Measurements from ENCODE around the gene KIF26A.

The KIF26A gene

DNA sequence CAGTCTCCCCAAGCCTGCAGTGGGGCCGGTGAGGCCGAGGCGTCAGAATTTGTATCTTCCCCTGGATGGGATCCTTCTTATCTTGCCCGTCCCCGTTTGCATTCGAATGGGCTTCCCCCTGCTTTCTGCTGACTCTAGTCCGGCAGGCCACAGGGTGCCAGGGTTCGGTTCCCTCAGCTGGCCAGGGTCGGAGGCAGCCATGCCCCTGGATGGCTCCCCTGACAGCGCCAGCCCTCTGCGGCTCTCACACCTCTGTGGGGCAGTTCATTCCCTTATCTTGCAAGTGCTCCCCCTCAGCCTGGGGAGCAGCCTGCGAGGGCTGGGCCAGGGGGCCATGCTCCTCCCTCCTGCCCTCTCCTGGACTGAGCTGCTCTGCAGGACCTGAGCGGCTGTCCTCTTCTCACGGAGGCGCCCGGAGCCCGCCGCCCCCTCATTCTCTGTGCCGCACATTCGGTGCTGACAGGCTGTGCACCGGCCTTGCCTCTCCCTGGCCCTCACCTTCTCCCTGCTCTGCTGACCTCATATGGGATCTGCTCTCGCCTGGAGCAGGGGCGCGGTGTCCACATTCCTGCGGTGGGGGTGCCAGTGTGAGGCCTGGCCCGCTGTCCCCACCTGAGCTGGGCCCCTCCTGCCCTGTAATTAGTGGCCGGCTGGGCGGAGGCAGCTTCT lies 32.8 kb downstream of the KIF26A start:
- TF ChIP-seq MYC (IDR thresholded peaks at IDR 0.05; ENCODE audit: low read depth, low read length) (no peak), POLR2A (IDR thresholded peaks at IDR 0.05; ENCODE audit: extremely low read depth, insufficient read length) (no peak)
- TF ChIP-seq, protein P1, sequence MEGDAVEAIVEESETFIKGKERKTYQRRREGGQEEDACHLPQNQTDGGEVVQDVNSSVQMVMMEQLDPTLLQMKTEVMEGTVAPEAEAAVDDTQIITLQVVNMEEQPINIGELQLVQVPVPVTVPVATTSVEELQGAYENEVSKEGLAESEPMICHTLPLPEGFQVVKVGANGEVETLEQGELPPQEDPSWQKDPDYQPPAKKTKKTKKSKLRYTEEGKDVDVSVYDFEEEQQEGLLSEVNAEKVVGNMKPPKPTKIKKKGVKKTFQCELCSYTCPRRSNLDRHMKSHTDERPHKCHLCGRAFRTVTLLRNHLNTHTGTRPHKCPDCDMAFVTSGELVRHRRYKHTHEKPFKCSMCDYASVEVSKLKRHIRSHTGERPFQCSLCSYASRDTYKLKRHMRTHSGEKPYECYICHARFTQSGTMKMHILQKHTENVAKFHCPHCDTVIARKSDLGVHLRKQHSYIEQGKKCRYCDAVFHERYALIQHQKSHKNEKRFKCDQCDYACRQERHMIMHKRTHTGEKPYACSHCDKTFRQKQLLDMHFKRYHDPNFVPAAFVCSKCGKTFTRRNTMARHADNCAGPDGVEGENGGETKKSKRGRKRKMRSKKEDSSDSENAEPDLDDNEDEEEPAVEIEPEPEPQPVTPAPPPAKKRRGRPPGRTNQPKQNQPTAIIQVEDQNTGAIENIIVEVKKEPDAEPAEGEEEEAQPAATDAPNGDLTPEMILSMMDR (IDR thresholded peaks at IDR 0.05; ENCODE audit: low read depth, low read length): no peak
- TF ChIP-seq, protein P2, sequence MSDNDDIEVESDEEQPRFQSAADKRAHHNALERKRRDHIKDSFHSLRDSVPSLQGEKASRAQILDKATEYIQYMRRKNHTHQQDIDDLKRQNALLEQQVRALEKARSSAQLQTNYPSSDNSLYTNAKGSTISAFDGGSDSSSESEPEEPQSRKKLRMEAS (IDR thresholded peaks at IDR 0.05; ENCODE audit: low read depth, low read length): no peak
- no peak for DNase-seq (ENCODE audit: low read depth)
- H3K4me3 ChIP-seq (ENCODE audit: low read depth, low read length): no peak overlapping the region

DNA sequence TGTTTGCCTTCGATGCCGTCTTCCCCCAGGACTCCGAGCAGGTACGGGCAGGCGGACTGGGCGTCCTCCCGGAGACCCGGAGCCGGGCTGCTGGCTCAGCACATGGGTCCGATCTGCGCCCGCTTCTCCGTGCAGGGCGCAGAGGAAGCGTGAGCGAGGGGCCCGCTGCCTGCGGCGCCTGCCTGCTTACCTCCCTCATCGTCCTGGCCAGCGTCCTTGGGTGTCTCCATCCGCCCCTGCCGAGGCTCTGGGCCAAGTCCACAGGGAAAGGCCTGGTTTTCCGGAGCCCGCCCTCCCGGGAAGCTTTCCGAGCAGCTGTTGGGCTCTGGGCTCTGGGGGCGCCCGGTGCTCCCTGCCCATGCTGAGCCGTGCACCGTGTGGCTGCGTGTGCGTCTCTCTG lies 33.5 kb downstream of the KIF26A start:
- H3K4me3 ChIP-seq (ENCODE audit: low read depth, low read length): no peak overlapping the region
- TF ChIP-seq, protein P1 (IDR thresholded peaks at IDR 0.05; ENCODE audit: low read depth, low read length): no peak
- TF ChIP-seq POLR2A (IDR thresholded peaks at IDR 0.05; ENCODE audit: extremely low read depth, insufficient read length) (no peak), MYC (IDR thresholded peaks at IDR 0.05; ENCODE audit: low read depth, low read length) (no peak)
- TF ChIP-seq, protein P2 (IDR thresholded peaks at IDR 0.05; ENCODE audit: low read depth, low read length): no peak
- no peak for DNase-seq (ENCODE audit: low read depth)

DNA sequence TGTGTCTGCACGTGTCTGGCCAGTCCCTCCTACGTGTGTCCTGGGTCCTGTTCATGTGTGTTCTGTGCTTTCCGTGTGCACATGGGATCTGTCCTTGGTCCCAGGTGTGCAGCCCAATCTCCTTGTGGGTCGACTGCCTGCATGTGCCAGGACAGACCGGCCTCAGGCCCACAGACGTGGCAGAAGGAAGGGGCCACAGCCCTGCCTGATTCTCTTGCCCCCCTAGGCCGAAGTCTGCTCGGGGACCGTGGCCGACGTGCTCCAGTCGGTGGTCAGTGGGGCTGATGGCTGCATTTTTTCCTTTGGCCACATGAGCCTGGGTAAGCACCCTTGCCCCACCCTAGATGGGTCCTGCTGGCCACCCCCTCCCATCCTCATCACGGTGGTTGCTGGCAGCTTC lies 34.0 kb downstream of the KIF26A start:
- no peak for DNase-seq (ENCODE audit: low read depth)
- no peak overlapping the region for H3K4me3 ChIP-seq (ENCODE audit: low read depth, low read length)
- TF ChIP-seq POLR2A (IDR thresholded peaks at IDR 0.05; ENCODE audit: extremely low read depth, insufficient read length): no peak
- TF ChIP-seq, protein P2 (IDR thresholded peaks at IDR 0.05; ENCODE audit: low read depth, low read length): no peak
- no peak for TF ChIP-seq MYC (IDR thresholded peaks at IDR 0.05; ENCODE audit: low read depth, low read length)
- TF ChIP-seq, protein P1 (IDR thresholded peaks at IDR 0.05; ENCODE audit: low read depth, low read length): no peak

DNA sequence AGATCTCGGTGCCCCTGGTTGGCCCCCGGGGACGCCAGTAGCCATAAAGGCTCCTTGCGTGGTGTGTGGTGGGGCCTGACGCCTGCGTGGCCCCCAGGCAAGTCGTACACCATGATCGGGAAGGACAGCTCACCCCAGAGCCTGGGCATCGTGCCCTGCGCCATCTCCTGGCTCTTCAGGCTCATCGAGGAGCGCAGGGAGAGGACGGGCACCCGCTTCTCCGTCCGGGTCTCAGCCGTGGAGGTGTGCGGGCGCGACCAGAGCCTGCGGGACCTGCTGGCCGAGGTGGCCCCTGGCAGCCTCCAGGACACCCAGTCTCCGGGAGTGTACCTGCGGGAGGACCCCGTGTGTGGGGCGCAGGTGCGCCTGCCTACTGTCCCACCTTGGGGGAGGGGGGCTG lies 34.5 kb downstream of the KIF26A start:
- H3K4me3 ChIP-seq (ENCODE audit: low read depth, low read length): no peak overlapping the region
- no peak for DNase-seq (ENCODE audit: low read depth)
- TF ChIP-seq, protein P2 (IDR thresholded peaks at IDR 0.05; ENCODE audit: low read depth, low read length): no peak
- no peak for TF ChIP-seq POLR2A (IDR thresholded peaks at IDR 0.05; ENCODE audit: extremely low read depth, insufficient read length)
- TF ChIP-seq, protein P1 (IDR thresholded peaks at IDR 0.05; ENCODE audit: low read depth, low read length): no peak
- TF ChIP-seq MYC (IDR thresholded peaks at IDR 0.05; ENCODE audit: low read depth, low read length): no peak

DNA sequence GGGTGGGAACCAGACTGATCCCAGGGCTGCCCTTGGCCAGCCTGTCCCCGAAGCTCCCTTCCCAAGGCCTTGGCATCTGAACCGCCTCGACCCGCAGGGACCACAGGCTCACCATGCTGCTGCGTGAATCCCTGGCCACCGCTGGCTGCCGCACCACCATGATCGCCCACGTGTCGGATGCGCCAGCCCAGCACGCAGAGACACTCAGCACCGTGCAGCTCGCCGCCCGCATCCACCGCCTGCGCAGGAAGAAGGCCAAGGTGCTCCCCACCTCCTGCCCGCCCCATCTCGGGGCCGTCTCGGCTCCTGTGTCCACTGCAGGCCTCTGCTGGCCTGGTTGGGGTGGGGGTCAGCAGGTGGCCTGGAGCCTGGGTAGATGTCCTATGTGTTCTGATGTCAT lies 35.7 kb downstream of the KIF26A start:
- H3K4me3 ChIP-seq (ENCODE audit: low read depth, low read length): no peak overlapping the region
- no peak for DNase-seq (ENCODE audit: low read depth)
- TF ChIP-seq POLR2A (IDR thresholded peaks at IDR 0.05; ENCODE audit: extremely low read depth, insufficient read length) (no peak), MYC (IDR thresholded peaks at IDR 0.05; ENCODE audit: low read depth, low read length) (no peak)
- TF ChIP-seq, protein P1 (IDR thresholded peaks at IDR 0.05; ENCODE audit: low read depth, low read length): no peak
- TF ChIP-seq, protein P2 (IDR thresholded peaks at IDR 0.05; ENCODE audit: low read depth, low read length): no peak
